ENCODE measurements around the gene CCDC167. TPM values are rescaled to one million over a fixed set of nuclear protein-coding genes. Genes with fewer than 3 reads are reported as not detected.
A peak's percentile ranks its signal among the peaks of the same experiment; 100 is the strongest.

The CCDC167 gene
- total RNA-seq, 1 experiment from 2014 or later, result 32.3 TPM

GRCh38 chr6:37540029-37540352, 40.3 kb upstream of the CCDC167 start:
- no peak for TF ChIP-seq CTCF (IDR thresholded peaks at IDR 0.05; ENCODE audit: insufficient read depth in 1 of 2, low read depth in 1 of 2, low read length in 1 of 2, severe bottlenecking in 1 of 2, unreplicated experiment in 1 of 2)
- H3K27ac Mint-ChIP-seq (ENCODE audit: unreplicated experiment), result no peak overlapping the region
- H3K4me1 Mint-ChIP-seq (ENCODE audit: low read depth, unreplicated experiment), result no peaks in the 10 kb centered on the region
- no peaks in the 10 kb centered on the region for H3K36me3 Mint-ChIP-seq (ENCODE audit: insufficient read depth, unreplicated experiment)
- Histone ChIP-seq H3K4me3 (ENCODE audit: low read depth, low read length) (no peak overlapping the region), H3K4me1 (no peaks in the 10 kb centered on the region), H3K36me3 (ENCODE audit: control insufficient read depth, insufficient read depth, low read length) (no peaks in the 10 kb centered on the region), H3K27me3 (replicated peaks; ENCODE audit: control insufficient read depth, insufficient read depth, low read length) (no peaks in the 10 kb centered on the region), H3K9me3 (no peaks in the 10 kb centered on the region)
- POLR2A ChIA-PET, result no interaction called here
- H3K4me3 Mint-ChIP-seq (ENCODE audit: unreplicated experiment), result no peak overlapping the region
- BruUV-seq (replicated peaks), result no TSS peak
- no peak for DNase-seq
- H3K27me3 Mint-ChIP-seq (ENCODE audit: insufficient read depth, unreplicated experiment), result no peaks in the 10 kb centered on the region
- H3K9me3 Mint-ChIP-seq (ENCODE audit: unreplicated experiment), result no peaks in the 10 kb centered on the region
- intact Hi-C loops (cut with micrococcal nuclease; ENCODE audit: unreplicated experiment), result no loop called here
- CTCF ChIA-PET, result interaction anchor here (0.5 kb wide), 1 partner anchor 29 kb away, joined by 5 read pairs; no protein-coding TSS in a partner anchor

- Histone ChIP-seq H3K27me3 (replicated peaks; ENCODE audit: control insufficient read depth, insufficient read depth, low read length) (no peaks in the 10 kb centered on the region), H3K4me1 (no peaks in the 10 kb centered on the region), H3K9me3 (no peaks in the 10 kb centered on the region), H3K4me3 (ENCODE audit: low read depth, low read length) (no peak overlapping the region), H3K36me3 (ENCODE audit: control insufficient read depth, insufficient read depth, low read length) (no peaks in the 10 kb centered on the region)
- Mint-ChIP-seq H3K9me3 (ENCODE audit: unreplicated experiment) (no peaks in the 10 kb centered on the region), H3K27me3 (ENCODE audit: insufficient read depth, unreplicated experiment) (no peaks in the 10 kb centered on the region), H3K36me3 (ENCODE audit: insufficient read depth, unreplicated experiment) (no peaks in the 10 kb centered on the region), H3K4me3 (ENCODE audit: unreplicated experiment) (no peak overlapping the region), H3K4me1 (ENCODE audit: low read depth, unreplicated experiment) (no peaks in the 10 kb centered on the region), H3K27ac (ENCODE audit: unreplicated experiment) (no peak overlapping the region)
- BruUV-seq (replicated peaks), result no TSS peak
- DNase-seq, result no peak
- no peak for TF ChIP-seq CTCF (IDR thresholded peaks at IDR 0.05; ENCODE audit: insufficient read depth in 1 of 2, low read depth in 1 of 2, low read length in 1 of 2, severe bottlenecking in 1 of 2, unreplicated experiment in 1 of 2)
- ChIA-PET POLR2A (no interaction called here), CTCF (interaction anchor here (0.5 to 2.2 kb wide), 3 partner anchors 26 to 153 kb away, joined by 5 to 16 read pairs (median 15); no protein-coding TSS in a partner anchor)
- intact Hi-C loops (cut with micrococcal nuclease; ENCODE audit: unreplicated experiment), result no loop called here
Observed at GRCh38 chr6:37539171-37540028, 39.7 kb upstream of the CCDC167 start.

- H3K36me3 ChIP-seq (ENCODE audit: control insufficient read depth, insufficient read depth, low read length), result no peaks in the 10 kb centered on the region
- Mint-ChIP-seq H3K9me3 (ENCODE audit: unreplicated experiment) (no peaks in the 10 kb centered on the region), H3K36me3 (ENCODE audit: insufficient read depth, unreplicated experiment) (no peaks in the 10 kb centered on the region), H3K27ac (ENCODE audit: unreplicated experiment) (no peak overlapping the region), H3K4me1 (ENCODE audit: low read depth, unreplicated experiment) (no peaks in the 10 kb centered on the region), H3K27me3 (ENCODE audit: insufficient read depth, unreplicated experiment) (no peaks in the 10 kb centered on the region), H3K4me3 (ENCODE audit: unreplicated experiment) (no peak overlapping the region)
- intact Hi-C loops (cut with micrococcal nuclease; ENCODE audit: unreplicated experiment), result loop anchor here (1.0 kb wide), 2 partner anchors 28 to 154 kb away; no protein-coding TSS in a partner anchor
- no TSS peak for BruUV-seq (replicated peaks)
- CTCF ChIA-PET, result interaction anchor here (0.6 to 2.2 kb wide), 5 partner anchors 14 to 154 kb away, joined by 3 to 16 read pairs (median 5); no protein-coding TSS in a partner anchor
- H3K4me1 ChIP-seq, result no peaks in the 10 kb centered on the region
- H3K9me3 ChIP-seq, result no peaks in the 10 kb centered on the region
- no peak overlapping the region for H3K4me3 ChIP-seq (ENCODE audit: low read depth, low read length)
- TF ChIP-seq CTCF (IDR thresholded peaks at IDR 0.05; ENCODE audit: insufficient read depth in 1 of 2, low read depth in 1 of 2, low read length in 1 of 2, severe bottlenecking in 1 of 2, unreplicated experiment in 1 of 2), result peak in 1 of 2 experiments; percentile 55
- peak; percentile 56 to 57 for DNase-seq
- POLR2A ChIA-PET, result no interaction called here
- H3K27me3 ChIP-seq (replicated peaks; ENCODE audit: control insufficient read depth, insufficient read depth, low read length), result no peaks in the 10 kb centered on the region
Observed at GRCh38 chr6:37538107-37538506, 38.4 kb upstream of the CCDC167 start.

Measured in Caco-2 (cell line).